VCaP (cell line): ENCODE measurements around the gene TOR2A.

Source experiments
- H3K27ac ChIP-seq: fragments of 450-650 bp; 2 replicates; pipeline ENCODE4 v1.5.1; 2017
- CTCF ChIP-seq: fragments of 450-650 bp; conservative IDR thresholded peaks from 2 replicates; pipeline ENCODE4 v1.5.1; 2017; ENCODE audit warnings: mild to moderate bottlenecking, moderate library complexity

TOR2A gene

GRCh38 chr9:127756233-127756632, 21.1 kb upstream of the TOR2A start:
- no peak for TF ChIP-seq CTCF
- H3K27ac ChIP-seq = no peak overlapping the region

- TF ChIP-seq CTCF = no peak
- peak overlapping the region; percentile 38; the same call in 1 of the 2 replicates for H3K27ac ChIP-seq
Observed at GRCh38 chr9:127755061-127756060, 20.3 kb upstream of the TOR2A start.

- no peak for TF ChIP-seq CTCF
Observed at GRCh38 chr9:127754099-127755060, 19.3 kb upstream of the TOR2A start.

GRCh38 chr9:127753622-127754021, 18.5 kb upstream of the TOR2A start:
- H3K27ac ChIP-seq = no peak overlapping the region
- TF ChIP-seq CTCF = no peak

More at GRCh38 chr9:127754099-127755060, 19.3 kb upstream of the TOR2A start:
- peak overlapping the region; percentile 38; the same call in 1 of the 2 replicates for H3K27ac ChIP-seq

GRCh38 chr9:127753148-127753547, 18.1 kb upstream of the TOR2A start:
- no peak overlapping the region for H3K27ac ChIP-seq
- TF ChIP-seq CTCF = no peak

- no peak for TF ChIP-seq CTCF
- H3K27ac ChIP-seq = no peak overlapping the region
Observed at GRCh38 chr9:127751269-127752054, 16.4 kb upstream of the TOR2A start.
